Karpas-422 (cell line): ENCODE results near the gene INO80D. TPM values are rescaled to one million over a fixed set of nuclear protein-coding genes. Genes with fewer than 3 reads are reported as not detected.
"Not testable (repeated sequence)": the region's sequence is repeated elsewhere in the genome, so short reads cannot be mapped to it uniquely, and the experiment has no call there.

Source experiments
- DNase-seq: peaks from one replicate; pipeline ENCODE4 v3.0.0-alpha.2; 2015
- H2AFZ ChIP-seq: fragments of 200-600 bp; sonication (generic); 2 replicates; pipeline ENCODE4 v1.6.1; 2014; ENCODE audit warnings: antibody characterized with exemption, low read length, mixed read lengths
- H3K27ac ChIP-seq: fragments of 200-600 bp; sonication (generic); 2 replicates; pipeline ENCODE4 v1.5.1; 2014; ENCODE audit warnings: mild to moderate bottlenecking, low read length, moderate library complexity
- H3K27me3 ChIP-seq: fragments of 200-600 bp; sonication (generic); 2 replicates; pipeline ENCODE4 v1.6.1; 2014; ENCODE audit warnings: low read length, mixed read lengths
- H3K36me3 ChIP-seq: fragments of 200-600 bp; sonication (generic); 2 replicates; pipeline ENCODE4 v1.6.1; 2014; ENCODE audit warnings: low read length, mixed read lengths; ENCODE audit not compliant: insufficient read depth
- H3K4me1 ChIP-seq: fragments of 200-600 bp; sonication (generic); 2 replicates; pipeline ENCODE4 v1.6.1; 2014; ENCODE audit warnings: mild to moderate bottlenecking, low read length, mixed read lengths
- H3K4me2 ChIP-seq: fragments of 200-600 bp; sonication (generic); 2 replicates; pipeline ENCODE4 v1.6.1; 2014; ENCODE audit warnings: low read length, low read depth, mild to moderate bottlenecking; ENCODE audit not compliant: poor library complexity, severe bottlenecking
- H3K4me3 ChIP-seq: fragments of 200-600 bp; sonication (generic); 2 replicates; pipeline ENCODE4 v1.5.1; 2014; ENCODE audit warnings: mild to moderate bottlenecking, antibody characterized with exemption, low read length, mixed read lengths
- H3K79me2 ChIP-seq: fragments of 200-600 bp; sonication (generic); 2 replicates; pipeline ENCODE4 v1.6.1; 2014; ENCODE audit warnings: mild to moderate bottlenecking, low read length, mixed read lengths
- H3K9ac ChIP-seq: fragments of 200-600 bp; sonication (generic); 2 replicates; pipeline ENCODE4 v1.6.0; 2014; ENCODE audit warnings: low read length
- H3K9me2 ChIP-seq: fragments of 200-600 bp; sonication (generic), shearing (Covaris generic); replicated peaks from 2 replicates; pipeline ENCODE4 v1.6.0; 2014; ENCODE audit warnings: mild to moderate bottlenecking, low read length, moderate library complexity; ENCODE audit not compliant: insufficient read depth
- H3K9me3 ChIP-seq: fragments of 300-700, 200-600 bp; sonication (generic); 2 replicates; pipeline ENCODE4 v1.6.1; 2014; ENCODE audit warnings: low read length, mixed read lengths
- H4K20me1 ChIP-seq: fragments of 200-600 bp; sonication (generic); 2 replicates; pipeline ENCODE4 v1.6.1; 2014; ENCODE audit warnings: mild to moderate bottlenecking, antibody characterized with exemption, low read length, low read depth; ENCODE audit not compliant: insufficient read depth
- total RNA-seq: library from RNA; depleted of rRNA; stranded (reverse); fragments of >200 nt; shearing (Covaris generic); gene quantifications from 2 replicates; pipeline ENCODE4 v1.2.3, GENCODE V29; 2014; ENCODE audit warnings: low replicate concordance

The INO80D gene
- total RNA-seq, 1 experiment from 2014 or later = 14.8 TPM

DNA sequence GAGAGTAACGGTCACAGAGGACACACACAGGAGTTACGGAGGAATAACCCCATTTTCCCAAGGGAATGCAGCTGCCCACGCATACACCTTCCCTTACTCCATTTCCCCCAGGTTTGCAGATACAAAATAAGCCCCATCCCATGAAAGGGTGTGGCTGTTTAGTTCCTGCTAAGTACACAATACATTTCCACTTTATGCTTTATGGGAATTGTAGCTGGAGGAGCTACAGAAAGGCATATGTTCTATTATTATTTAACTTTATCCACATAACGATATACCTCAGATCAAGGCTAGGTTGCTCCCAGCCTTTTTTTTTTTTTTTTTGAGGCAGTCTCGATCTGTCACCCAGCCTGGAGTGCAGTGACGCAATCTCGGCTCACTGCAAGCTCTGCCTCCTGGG is 22.7 kb upstream of the INO80D start:
- H3K9ac ChIP-seq = no peak overlapping the region
- H4K20me1 ChIP-seq = no peaks in the 10 kb centered on the region
- no peak overlapping the region for H3K27ac ChIP-seq
- no peak overlapping the region for H2AFZ ChIP-seq
- no peak for DNase-seq
- H3K4me3 ChIP-seq = no peak overlapping the region
- H3K79me2 ChIP-seq = no peaks in the 10 kb centered on the region
- no peaks in the 10 kb centered on the region for H3K4me1 ChIP-seq
- H3K27me3 ChIP-seq = no peaks in the 10 kb centered on the region
- no peaks in the 10 kb centered on the region for H3K9me3 ChIP-seq
- no peaks in the 10 kb centered on the region for H3K9me2 ChIP-seq
- H3K36me3 ChIP-seq = no peaks in the 10 kb centered on the region
- H3K4me2 ChIP-seq = no peak overlapping the region

DNA sequence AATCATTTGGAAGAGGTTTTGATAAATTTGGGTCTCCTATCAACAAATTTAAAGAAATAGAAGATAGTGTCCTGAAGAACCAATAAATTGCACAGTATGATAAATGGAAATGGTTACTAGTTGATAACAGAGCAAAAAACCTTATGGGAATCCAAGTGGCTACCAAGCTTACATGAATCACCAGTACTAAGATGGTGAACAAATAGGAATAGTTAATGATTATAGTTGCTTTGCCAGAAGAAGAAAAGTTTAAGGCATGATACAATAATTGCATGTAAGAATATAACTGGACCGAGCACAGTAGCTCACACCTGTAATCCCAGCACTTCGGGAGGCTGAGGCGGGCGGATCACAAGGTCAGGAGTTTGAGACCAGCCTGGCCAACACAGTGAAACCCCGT is 19.6 kb upstream of the INO80D start:
- Histone ChIP-seq H2AFZ (no peak overlapping the region), H3K9ac (no peak overlapping the region)

GRCh38 chr2:206105038-206105437 is 19.1 kb upstream of the INO80D start:
- no peak for DNase-seq

More for the DNA sequence above, 19.6 kb upstream of the INO80D start:
- Histone ChIP-seq H3K9me3 (no peaks in the 10 kb centered on the region), H3K4me2 (no peak overlapping the region), H3K4me3 (no peak overlapping the region), H3K27ac (no peak overlapping the region), H3K36me3 (no peaks in the 10 kb centered on the region), H3K79me2 (no peaks in the 10 kb centered on the region), H3K4me1 (no peaks in the 10 kb centered on the region), H3K9me2 (no peaks in the 10 kb centered on the region), H4K20me1 (no peaks in the 10 kb centered on the region), H3K27me3 (no peaks in the 10 kb centered on the region)
- DNase-seq = no peak

DNA sequence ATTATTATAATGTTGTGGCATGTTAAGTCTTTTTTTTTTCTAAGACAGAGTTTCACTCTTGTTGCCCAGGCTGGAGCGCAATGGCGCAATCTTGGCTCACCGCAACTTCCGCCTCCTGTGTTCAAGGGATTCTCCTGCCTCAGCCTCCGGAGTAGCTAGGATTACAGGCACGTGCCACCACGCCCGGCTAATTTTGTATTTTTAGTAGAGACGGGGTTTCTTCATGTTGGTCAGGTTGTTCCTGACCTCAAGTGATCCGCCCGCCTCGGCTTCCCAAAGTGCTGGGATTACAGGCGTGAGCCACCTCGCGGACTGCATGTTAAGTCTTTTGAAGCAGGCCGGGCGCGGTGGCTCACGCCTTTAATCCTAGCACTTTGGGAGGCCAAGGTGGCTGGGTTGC is 12.9 kb upstream of the INO80D start:
- not testable (repeated sequence) for H2AFZ ChIP-seq, H3K4me3 ChIP-seq, H3K27me3 ChIP-seq, H3K9me2 ChIP-seq, H3K79me2 ChIP-seq, H3K27ac ChIP-seq, DNase-seq, H3K4me2 ChIP-seq, H4K20me1 ChIP-seq, H3K9me3 ChIP-seq, H3K4me1 ChIP-seq, H3K36me3 ChIP-seq, H3K9ac ChIP-seq

More at GRCh38 chr2:206105038-206105437, 19.1 kb upstream of the INO80D start:
- no peak overlapping the region for H3K4me2 ChIP-seq
- H3K79me2 ChIP-seq = no peaks in the 10 kb centered on the region
- no peak overlapping the region for H2AFZ ChIP-seq
- no peaks in the 10 kb centered on the region for H3K9me2 ChIP-seq
- H3K4me3 ChIP-seq = no peak overlapping the region
- H3K9me3 ChIP-seq = no peaks in the 10 kb centered on the region
- H3K4me1 ChIP-seq = no peaks in the 10 kb centered on the region
- no peaks in the 10 kb centered on the region for H3K36me3 ChIP-seq
- H3K9ac ChIP-seq = no peak overlapping the region
- H3K27me3 ChIP-seq = no peaks in the 10 kb centered on the region
- H3K27ac ChIP-seq = no peak overlapping the region
- no peaks in the 10 kb centered on the region for H4K20me1 ChIP-seq

DNA sequence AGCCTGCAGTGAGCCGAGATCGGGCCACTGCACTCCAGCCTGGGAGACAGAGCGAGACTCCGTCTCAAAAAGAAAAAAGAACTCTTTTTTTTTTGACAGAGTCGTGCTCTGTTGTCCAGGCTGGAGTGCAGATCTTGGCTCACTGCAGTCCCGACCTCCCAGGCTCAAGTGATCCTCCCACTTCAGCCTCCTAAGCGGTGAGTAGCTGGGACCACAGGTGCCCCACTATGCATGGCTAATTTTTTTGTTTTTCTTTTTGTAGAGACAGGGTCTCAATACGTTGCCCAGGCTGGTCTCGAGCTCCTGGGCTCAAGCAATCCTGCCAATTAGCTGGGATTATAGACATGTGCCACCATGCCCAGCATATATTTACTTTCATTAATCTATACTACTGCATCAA is 12.5 kb upstream of the INO80D start:
- H3K27me3 ChIP-seq = no peaks in the 10 kb centered on the region
- no peak overlapping the region for H3K4me3 ChIP-seq
- no peak overlapping the region for H3K9ac ChIP-seq
- H3K9me3 ChIP-seq = no peaks in the 10 kb centered on the region
- no peaks in the 10 kb centered on the region for H3K4me1 ChIP-seq
- no peak overlapping the region for H2AFZ ChIP-seq
- no peaks in the 10 kb centered on the region for H3K79me2 ChIP-seq
- H3K27ac ChIP-seq = no peak overlapping the region
- no peaks in the 10 kb centered on the region for H4K20me1 ChIP-seq
- no peak overlapping the region for H3K4me2 ChIP-seq
- H3K36me3 ChIP-seq = no peaks in the 10 kb centered on the region
- H3K9me2 ChIP-seq = no peaks in the 10 kb centered on the region
- no peak for DNase-seq

DNA sequence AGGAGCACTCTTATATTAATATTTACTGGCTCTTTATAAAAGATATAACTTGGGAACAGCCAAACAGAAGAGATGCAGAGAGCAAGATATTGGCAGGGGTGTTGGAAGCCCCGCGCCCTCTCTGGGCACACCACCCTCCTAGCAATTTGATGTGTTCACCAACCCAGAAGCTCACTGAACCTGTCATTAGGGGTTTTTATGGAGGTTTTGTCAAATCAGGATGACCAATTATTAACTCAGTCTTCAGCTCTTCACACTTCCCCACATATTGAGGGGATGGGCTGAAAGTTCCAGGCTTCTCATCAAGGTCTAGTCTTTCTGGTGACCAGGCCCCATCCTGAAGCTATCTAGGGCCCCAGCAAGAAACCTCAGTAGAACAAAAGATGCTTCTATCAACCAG is 10.9 kb upstream of the INO80D start:
- Histone ChIP-seq H2AFZ (no peak overlapping the region), H3K4me2 (no peak overlapping the region)

DNA sequence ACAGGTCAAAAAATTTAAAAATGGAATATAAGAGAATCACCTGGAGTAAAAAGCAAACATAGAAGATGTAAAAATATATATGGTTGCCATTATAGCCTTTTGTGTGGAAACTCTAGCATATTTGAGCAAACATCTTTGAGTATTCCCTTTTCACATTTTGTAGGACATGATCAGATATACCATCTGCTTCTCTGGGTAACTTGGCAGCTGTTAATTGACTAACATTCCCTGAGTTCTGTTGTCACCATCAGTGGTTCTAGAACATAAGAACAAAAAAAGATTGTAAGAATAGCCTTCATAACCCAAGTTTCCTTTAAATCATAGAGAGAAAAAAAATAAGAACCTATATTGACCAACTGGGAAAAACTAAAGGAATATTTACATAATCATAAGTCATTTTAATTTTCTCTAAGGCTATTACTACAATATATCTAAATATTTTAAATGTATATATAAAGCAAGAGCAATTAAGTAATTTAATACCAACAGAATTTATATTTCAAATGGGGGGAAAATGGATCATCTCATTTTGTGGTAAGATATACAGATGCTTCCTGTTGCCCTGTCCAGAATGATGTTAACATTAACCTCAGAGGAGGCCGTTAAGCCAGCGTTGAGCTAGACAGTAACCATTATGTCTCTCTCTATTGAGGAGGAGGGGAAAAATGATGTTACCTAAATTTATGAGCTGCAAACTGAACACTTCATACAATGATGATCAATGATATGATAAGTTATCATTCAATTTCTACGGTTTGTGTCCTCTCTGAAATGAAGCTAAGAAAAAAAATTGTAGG is 9.8 kb upstream of the INO80D start:
- Histone ChIP-seq H3K27ac (no peak overlapping the region), H3K4me2 (no peak overlapping the region), H3K79me2 (no peaks in the 10 kb centered on the region), H2AFZ (0 out of 2 replicates have a peak overlapping the region, but pooled peaks have one; percentile 28), H4K20me1 (no peaks in the 10 kb centered on the region), H3K9me2 (no peaks in the 10 kb centered on the region), H3K4me1 (no peaks in the 10 kb centered on the region), H3K9ac (no peak overlapping the region), H3K27me3 (no peaks in the 10 kb centered on the region), H3K9me3 (no peaks in the 10 kb centered on the region), H3K36me3 (no peaks in the 10 kb centered on the region), H3K4me3 (no peak overlapping the region)
- no peak for DNase-seq

More for the DNA sequence above, 10.9 kb upstream of the INO80D start:
- Histone ChIP-seq H3K9me2 (no peaks in the 10 kb centered on the region), H3K4me1 (no peaks in the 10 kb centered on the region), H3K36me3 (no peaks in the 10 kb centered on the region), H3K9me3 (no peaks in the 10 kb centered on the region), H3K9ac (no peak overlapping the region), H3K79me2 (no peaks in the 10 kb centered on the region), H3K27ac (no peak overlapping the region), H3K4me3 (no peak overlapping the region), H4K20me1 (no peaks in the 10 kb centered on the region), H3K27me3 (no peaks in the 10 kb centered on the region)
- no peak for DNase-seq

DNA sequence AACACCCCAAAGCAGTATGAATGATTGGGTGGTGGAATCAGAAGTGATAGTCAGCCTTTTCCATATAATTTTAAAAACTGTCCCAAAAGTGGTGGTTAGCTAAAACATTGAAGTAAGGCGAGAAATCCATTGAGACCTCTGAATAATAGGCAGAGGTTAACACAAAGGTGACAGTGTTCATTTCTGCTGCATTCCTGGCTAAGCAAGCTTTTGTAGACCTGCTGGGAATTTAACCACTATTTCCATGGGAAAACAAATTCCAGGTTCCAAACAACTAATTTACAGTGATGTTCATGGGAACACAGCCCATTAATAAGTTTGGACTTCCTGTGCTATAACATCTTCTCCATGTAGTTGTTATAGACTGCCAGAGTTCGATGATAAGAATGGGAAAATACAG is 6.3 kb upstream of the INO80D start:
- Histone ChIP-seq H3K9ac (no peak overlapping the region), H3K79me2 (peaks cover 17% of the 10 kb centered on the region), H3K4me3 (no peak overlapping the region), H3K4me2 (no peak overlapping the region), H4K20me1 (no peaks in the 10 kb centered on the region), H3K36me3 (peaks cover 4% of the 10 kb centered on the region; the same call in 1 of the 2 replicates), H3K9me3 (no peaks in the 10 kb centered on the region), H3K4me1 (peaks cover 2% of the 10 kb centered on the region), H3K9me2 (no peaks in the 10 kb centered on the region), H3K27me3 (no peaks in the 10 kb centered on the region), H2AFZ (no peak overlapping the region), H3K27ac (no peak overlapping the region)
- DNase-seq = no peak
